ENCODE results near the gene DPY19L1.

Gene DPY19L1

GRCh38 chr7:35024298-35024697 lies 13.0 kb downstream of the DPY19L1 start:
- TF ChIP-seq PPARA (CRISPR knock-in tag; IDR thresholded peaks at IDR 0.05; ENCODE audit: borderline replicate concordance) (no peak), ESRRG (CRISPR knock-in tag; IDR thresholded peaks at IDR 0.05) (no peak), CSRNP3 (CRISPR knock-in tag; IDR thresholded peaks at IDR 0.05) (no peak), TSHZ2 (CRISPR knock-in tag; IDR thresholded peaks at IDR 0.05) (no peak), TCF4 (CRISPR knock-in tag; IDR thresholded peaks at IDR 0.05; ENCODE audit: borderline replicate concordance) (no peak), CREB5 (CRISPR knock-in tag; IDR thresholded peaks at IDR 0.05; ENCODE audit: low read depth) (no peak), ISL1 (CRISPR knock-in tag; IDR thresholded peaks at IDR 0.05) (no peak), RARB (CRISPR knock-in tag; IDR thresholded peaks at IDR 0.05) (no peak), GLIS3 (CRISPR knock-in tag; IDR thresholded peaks at IDR 0.05) (no peak)
- no peak for ATAC-seq

GRCh38 chr7:35022725-35023124 lies 14.6 kb downstream of the DPY19L1 start:
- no peak for ATAC-seq
- TF ChIP-seq RARB (CRISPR knock-in tag; IDR thresholded peaks at IDR 0.05) (no peak), GLIS3 (CRISPR knock-in tag; IDR thresholded peaks at IDR 0.05) (no peak), ESRRG (CRISPR knock-in tag; IDR thresholded peaks at IDR 0.05) (no peak), CSDC2 (CRISPR knock-in tag; IDR thresholded peaks at IDR 0.05) (no peak), OSR1 (CRISPR knock-in tag; IDR thresholded peaks at IDR 0.05) (no peak), SNAI2 (CRISPR knock-in tag; IDR thresholded peaks at IDR 0.05) (no peak), ZC3H10 (CRISPR knock-in tag; IDR thresholded peaks at IDR 0.05) (no peak), POU6F1 (CRISPR knock-in tag; IDR thresholded peaks at IDR 0.05; ENCODE audit: borderline replicate concordance, low read depth) (no peak), ARNTL (CRISPR knock-in tag; IDR thresholded peaks at IDR 0.05; ENCODE audit: borderline replicate concordance, low read depth) (no peak), TSHZ2 (CRISPR knock-in tag; IDR thresholded peaks at IDR 0.05) (no peak), ZNF8 (CRISPR knock-in tag; IDR thresholded peaks at IDR 0.05) (no peak), CSRNP3 (CRISPR knock-in tag; IDR thresholded peaks at IDR 0.05) (no peak), ISL1 (CRISPR knock-in tag; IDR thresholded peaks at IDR 0.05) (no peak), TCF4 (CRISPR knock-in tag; IDR thresholded peaks at IDR 0.05; ENCODE audit: borderline replicate concordance) (no peak), ZNF565 (CRISPR knock-in tag; conservative IDR thresholded peaks at IDR 0.05; ENCODE audit: low read depth) (no peak), ZNF70 (CRISPR knock-in tag; IDR thresholded peaks at IDR 0.05) (no peak), BACH2 (CRISPR knock-in tag; IDR thresholded peaks at IDR 0.05; ENCODE audit: borderline replicate concordance) (no peak), TOX (CRISPR knock-in tag; IDR thresholded peaks at IDR 0.05; ENCODE audit: borderline replicate concordance) (no peak), CREB5 (CRISPR knock-in tag; IDR thresholded peaks at IDR 0.05; ENCODE audit: low read depth) (no peak), ZFP30 (CRISPR knock-in tag; IDR thresholded peaks at IDR 0.05) (no peak)

All from SK-N-SH treated with all-trans-retinoic acid at 6 μM for 48 hours (cell line).